Kidney (tissue), 14 donors: Measurements from ENCODE around the gene GSX1. TPM values are rescaled to one million over a fixed set of nuclear protein-coding genes. Genes with fewer than 3 reads are reported as not detected.
"Not testable (repeated sequence)": the region's sequence is repeated elsewhere in the genome, so short reads cannot be mapped to it uniquely, and the experiment has no call there.

Source experiments
- DNase-seq, 5 donors: peaks; one replicate each; pipeline ENCODE4 v3.0.0-alpha.2; 2013 to 2020
- FAIRE-seq: peaks from 2 replicates; lab custom pipeline; 2012; peaks lifted over from hg19 to GRCh38; lab: Jason Lieb, UNC
- H3K27ac ChIP-seq, 2 donors: one replicate each; pipeline ENCODE4 v1.7.0; 2013; ENCODE audit warnings: low read depth in 2 of 2, low read length in 2 of 2, inconsistent platforms in 1 of 2
- H3K27me3 ChIP-seq: one replicate; pipeline ENCODE4 v1.7.1; 2013; ENCODE audit warnings: low read length, inconsistent platforms; ENCODE audit not compliant: control insufficient read depth, insufficient read depth
- H3K36me3 ChIP-seq, 3 donors: one replicate each; pipeline versions ENCODE4 v1.7.0 to v1.7.1; 2013; ENCODE audit warnings: low read length in 3 of 3, control low read depth in 1 of 3, inconsistent platforms in 1 of 3; ENCODE audit not compliant: insufficient read depth in 3 of 3, control insufficient read depth in 2 of 3
- H3K4me1 ChIP-seq, 3 donors: one replicate each; pipeline versions ENCODE4 v1.7.0 to v1.7.1; 2013; ENCODE audit warnings: low read length in 3 of 3, inconsistent platforms in 1 of 3, low read depth in 1 of 3; ENCODE audit not compliant: control insufficient read depth in 2 of 3, insufficient read depth in 2 of 3
- H3K4me3 ChIP-seq, 3 donors: one replicate each; pipeline versions ENCODE4 v1.7.0 to v1.8.1; 2013; ENCODE audit warnings: low read length in 3 of 3, control low read depth in 1 of 3, inconsistent platforms in 1 of 3
- H3K9ac ChIP-seq, 3 donors: one replicate each; pipeline versions ENCODE4 v1.7.0 to v1.7.1; 2013; ENCODE audit warnings: low read length in 3 of 3, control low read depth in 1 of 3, inconsistent platforms in 1 of 3
- H3K9me3 ChIP-seq, 3 donors: one replicate each; pipeline versions ENCODE4 v1.7.0 to v1.7.1; 2013; ENCODE audit warnings: low read length in 3 of 3, control low read depth in 1 of 3, inconsistent platforms in 1 of 3; ENCODE audit not compliant: control insufficient read depth in 2 of 3, insufficient read depth in 1 of 3
- intact Hi-C: fragments of 100-400 bp; cut with DNase I; formaldehyde crosslinking; loops from one replicate; pipeline ENCODE4 v1.11.1; 2022
- polyA plus RNA-seq: library from polyadenylated mRNA; stranded (reverse); fragments of 350-450 nt; fragmentation: Illumina TruSeq; extraction: RNeasy Lipid Tissue Mini Kit (QIAGEN cat#74804); gene quantifications from one replicate; pipeline ENCODE4 v1.2.3, GENCODE V29; 2014; ENCODE audit warnings: low read depth, low replicate concordance; ENCODE audit not compliant: insufficient read depth
- total RNA-seq: library from RNA; stranded (reverse); fragmentation: NEBNext Ultra II Directional; extraction: Animal tissue kit (Norgen Biotek cat#: 25700); gene quantifications from one replicate; pipeline ENCODE4 v1.2.1, GENCODE V29; 2021
- TF ChIP-seq, protein P1 (sequence below): IDR thresholded peaks from 3 replicates; pipeline ENCODE4 v1.5.1; 2012; ENCODE audit warnings: mild to moderate bottlenecking, moderate library complexity, borderline replicate concordance; ENCODE audit not compliant: insufficient read depth; ENCODE audit errors: extremely low read depth
- donor health status: control.
- donor health status: control.
- donor health status: control.
- donor health status: control.
- donor health status: control.
- donor health status: DM: yes; HTN: yes; CAD: no.
- donor health status: Normal renal cell carcinoma (clear cell type).

Gene GSX1
- total and polyA plus RNA-seq, 2 donors from 2014 or later = not detected

DNA sequence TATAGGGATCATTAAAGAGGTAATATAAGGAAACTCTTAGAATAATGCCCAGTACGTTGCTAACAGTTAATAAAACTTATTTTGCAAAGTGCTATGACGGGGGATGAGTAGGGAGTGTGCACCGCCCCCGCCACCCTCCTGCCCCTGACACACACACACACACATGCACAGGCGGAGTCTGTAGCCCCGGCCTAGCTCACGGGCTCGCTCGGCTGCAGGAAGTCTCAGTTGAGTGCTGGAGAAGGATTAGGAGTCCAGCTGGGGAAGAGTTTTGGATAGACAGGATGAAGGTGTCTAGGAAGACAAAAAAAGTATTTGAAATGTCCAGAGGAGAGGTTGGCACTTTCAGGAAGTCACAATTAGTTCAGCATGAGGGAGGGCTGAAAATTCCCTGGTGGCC is 21.5 kb downstream of the GSX1 start:
- Histone ChIP-seq H3K9me3 (no peaks in the 10 kb centered on the region), H3K36me3 (no peaks in the 10 kb centered on the region), H3K4me1 (no peaks in the 10 kb centered on the region), H3K27ac (no peak overlapping the region), H3K4me3 (no peak overlapping the region), H3K27me3 (peaks cover 2% of the 10 kb centered on the region), H3K9ac (no peak overlapping the region)
- DNase-seq (no peak), FAIRE-seq (no peak)
- intact Hi-C loops = no loop called here
- TF ChIP-seq, protein P1, sequence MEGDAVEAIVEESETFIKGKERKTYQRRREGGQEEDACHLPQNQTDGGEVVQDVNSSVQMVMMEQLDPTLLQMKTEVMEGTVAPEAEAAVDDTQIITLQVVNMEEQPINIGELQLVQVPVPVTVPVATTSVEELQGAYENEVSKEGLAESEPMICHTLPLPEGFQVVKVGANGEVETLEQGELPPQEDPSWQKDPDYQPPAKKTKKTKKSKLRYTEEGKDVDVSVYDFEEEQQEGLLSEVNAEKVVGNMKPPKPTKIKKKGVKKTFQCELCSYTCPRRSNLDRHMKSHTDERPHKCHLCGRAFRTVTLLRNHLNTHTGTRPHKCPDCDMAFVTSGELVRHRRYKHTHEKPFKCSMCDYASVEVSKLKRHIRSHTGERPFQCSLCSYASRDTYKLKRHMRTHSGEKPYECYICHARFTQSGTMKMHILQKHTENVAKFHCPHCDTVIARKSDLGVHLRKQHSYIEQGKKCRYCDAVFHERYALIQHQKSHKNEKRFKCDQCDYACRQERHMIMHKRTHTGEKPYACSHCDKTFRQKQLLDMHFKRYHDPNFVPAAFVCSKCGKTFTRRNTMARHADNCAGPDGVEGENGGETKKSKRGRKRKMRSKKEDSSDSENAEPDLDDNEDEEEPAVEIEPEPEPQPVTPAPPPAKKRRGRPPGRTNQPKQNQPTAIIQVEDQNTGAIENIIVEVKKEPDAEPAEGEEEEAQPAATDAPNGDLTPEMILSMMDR = no peak

DNA sequence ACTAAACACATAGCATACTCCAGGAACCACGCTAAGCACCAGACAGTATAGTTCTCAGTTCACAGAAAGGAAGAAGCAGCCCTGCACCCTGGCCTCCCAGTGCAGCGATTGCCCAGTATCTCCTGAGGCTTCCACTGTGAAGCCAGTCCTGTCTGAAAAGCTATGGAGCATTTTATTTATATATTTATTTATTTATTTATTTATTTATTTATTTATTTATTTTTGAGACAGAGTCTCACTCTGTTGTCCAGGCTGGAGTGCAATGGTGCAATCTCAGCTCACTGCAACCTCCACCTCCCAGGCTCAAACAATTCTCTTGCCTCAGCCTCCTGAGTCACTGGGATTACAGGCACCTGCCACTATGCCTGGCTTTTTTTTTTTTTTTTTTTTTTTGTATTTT is 25.5 kb downstream of the GSX1 start:
- H3K4me1 ChIP-seq, DNase-seq, H3K9me3 ChIP-seq, intact Hi-C loops, FAIRE-seq, H3K4me3 ChIP-seq, H3K9ac ChIP-seq, H3K27ac ChIP-seq, H3K36me3 ChIP-seq: not testable (repeated sequence)
- peaks cover 15% of the 10 kb centered on the region for H3K27me3 ChIP-seq

DNA sequence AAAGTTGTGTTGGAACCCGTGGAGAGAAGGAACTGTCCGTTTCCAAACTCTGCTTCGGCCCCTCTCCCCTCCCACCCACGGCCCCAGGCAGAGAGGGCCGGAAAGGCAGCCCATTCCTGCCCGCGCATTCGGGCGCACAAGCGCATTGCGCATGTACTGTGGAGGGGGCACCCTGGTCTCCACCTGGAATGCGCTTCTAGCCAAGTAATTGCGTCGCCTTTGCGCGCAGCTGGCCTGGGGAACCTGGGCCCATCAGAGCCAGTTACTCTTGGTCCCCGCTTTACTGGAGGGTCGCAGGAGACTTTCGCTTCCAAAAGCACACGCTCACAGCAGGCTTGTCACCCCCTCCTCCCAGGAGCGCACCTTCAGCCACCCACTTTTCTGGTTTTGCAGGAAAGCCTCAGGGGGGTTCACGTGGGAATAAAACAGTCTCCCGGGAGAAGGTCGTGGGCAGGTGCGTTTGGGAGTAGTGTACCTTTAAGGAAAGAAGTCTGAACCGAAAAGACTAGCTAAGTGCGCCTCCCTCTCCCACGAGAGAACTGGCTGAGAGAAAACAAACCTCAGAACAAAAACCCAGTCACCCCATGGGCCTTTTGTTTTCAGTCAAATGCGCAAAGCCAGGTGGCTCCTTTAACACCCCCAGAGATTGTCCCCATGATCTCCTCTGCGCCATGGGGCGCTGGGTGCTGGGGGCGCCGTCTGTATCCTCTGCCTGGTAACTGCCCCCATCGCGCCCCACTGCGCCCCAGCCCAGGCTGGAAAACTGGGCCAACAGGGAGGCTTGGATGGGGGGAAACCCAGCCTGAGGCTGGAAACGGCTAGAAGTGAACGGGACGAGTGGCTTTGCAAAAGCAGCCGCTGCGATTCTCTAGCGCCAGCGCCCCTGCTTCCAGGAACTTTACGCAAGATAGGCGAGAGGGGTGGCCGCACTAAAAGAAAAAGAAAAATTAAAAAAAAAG is 28.5 kb downstream of the GSX1 start:
- H3K9ac ChIP-seq = no peak overlapping the region
- FAIRE-seq (no peak), DNase-seq (no peak)
- TF ChIP-seq, protein P1 = no peak
- intact Hi-C loops = loop anchor here (5.0 to 10.0 kb wide), 2 partner anchors 296 to 449 kb away; no protein-coding TSS in a partner anchor
- H3K36me3 ChIP-seq = no peaks in the 10 kb centered on the region
- peaks cover 18% of the 10 kb centered on the region for H3K27me3 ChIP-seq
- no peak overlapping the region for H3K4me3 ChIP-seq
- H3K9me3 ChIP-seq = no peaks in the 10 kb centered on the region
- no peak overlapping the region for H3K27ac ChIP-seq
- H3K4me1 ChIP-seq = no peaks in the 10 kb centered on the region

DNA sequence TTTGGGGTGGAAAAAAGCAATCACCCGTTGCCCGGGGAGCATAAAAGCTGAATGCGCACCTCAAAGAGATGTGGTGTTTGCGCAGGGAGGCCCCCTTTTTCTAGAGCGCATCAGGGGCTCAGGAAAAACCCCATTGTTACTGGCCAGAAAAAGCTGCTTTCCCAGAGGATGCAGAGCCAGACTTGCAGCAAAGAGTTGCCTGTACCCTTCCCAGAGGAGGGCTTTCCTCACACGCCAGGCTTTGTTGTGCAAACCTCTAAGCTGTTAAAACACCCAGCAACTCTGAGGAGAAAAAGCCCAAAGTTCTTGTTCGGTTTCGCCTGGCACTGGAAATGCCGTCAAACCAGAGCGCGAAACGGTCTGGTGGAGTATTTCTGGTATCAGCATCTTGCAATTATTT is 29.3 kb downstream of the GSX1 start:
- Histone ChIP-seq H3K9me3 (no peaks in the 10 kb centered on the region), H3K4me1 (no peaks in the 10 kb centered on the region), H3K4me3 (no peak overlapping the region), H3K36me3 (no peaks in the 10 kb centered on the region), H3K9ac (no peak overlapping the region), H3K27ac (no peak overlapping the region), H3K27me3 (peaks cover 18% of the 10 kb centered on the region)
- DNase-seq (no peak), FAIRE-seq (no peak)
- intact Hi-C loops = loop anchor here (5.0 to 10.0 kb wide), 2 partner anchors 297 to 449 kb away; no protein-coding TSS in a partner anchor
- TF ChIP-seq, protein P1 = no peak
